Left ventricle myocardium inferior (tissue), 1 donor: ENCODE measurements around the gene TEAD1. TPM values are rescaled to one million over a fixed set of nuclear protein-coding genes. Genes with fewer than 3 reads are reported as not detected.

Experiments used
- DNase-seq: peaks from one replicate; pipeline ENCODE4 v3.0.0-alpha.2; 2020
- H3K27ac ChIP-seq: fragments of 200-600 bp; replicated peaks from 2 replicates; pipeline ENCODE4 v1.8.0; 2021
- H3K27me3 ChIP-seq: fragments of 200-600 bp; 2 replicates; pipeline ENCODE4 v1.8.0; 2021; ENCODE audit warnings: low read depth
- H3K36me3 ChIP-seq: fragments of 200-600 bp; 2 replicates; pipeline ENCODE4 v1.8.0; 2021
- H3K4me1 ChIP-seq: fragments of 200-600 bp; 2 replicates; pipeline ENCODE4 v1.8.0; 2021
- H3K4me3 ChIP-seq: fragments of 200-600 bp; 2 replicates; pipeline ENCODE4 v1.8.0; 2021; ENCODE audit warnings: mild to moderate bottlenecking, moderate library complexity
- H3K9me3 ChIP-seq: fragments of 200-600 bp; replicated peaks from 2 replicates; pipeline ENCODE4 v1.8.0; 2021
- intact Hi-C: fragments of 100-400 bp; cut with micrococcal nuclease; formaldehyde crosslinking; loops from one replicate; pipeline ENCODE4 v1.11.0; 2022
- total RNA-seq: library from RNA; stranded (reverse); fragmentation: NEBNext Ultra II Directional; extraction: Animal tissue kit (Norgen Biotek cat#: 25700); gene quantifications from one replicate; pipeline ENCODE4 v1.2.1, GENCODE V29; 2021
- TF ChIP-seq, protein P1 (sequence below): fragments of 200-600 bp; IDR thresholded peaks from 2 replicates; pipeline ENCODE4 v1.8.0; 2021; ENCODE audit warnings: antibody characterized with exemption, mild to moderate bottlenecking, borderline replicate concordance
- donor health status: DM: no; HTN: yes; CAD: no; lungs with severe emphysema.

Gene TEAD1
- total RNA-seq, 1 donor from 2014 or later, result 121 TPM

DNA sequence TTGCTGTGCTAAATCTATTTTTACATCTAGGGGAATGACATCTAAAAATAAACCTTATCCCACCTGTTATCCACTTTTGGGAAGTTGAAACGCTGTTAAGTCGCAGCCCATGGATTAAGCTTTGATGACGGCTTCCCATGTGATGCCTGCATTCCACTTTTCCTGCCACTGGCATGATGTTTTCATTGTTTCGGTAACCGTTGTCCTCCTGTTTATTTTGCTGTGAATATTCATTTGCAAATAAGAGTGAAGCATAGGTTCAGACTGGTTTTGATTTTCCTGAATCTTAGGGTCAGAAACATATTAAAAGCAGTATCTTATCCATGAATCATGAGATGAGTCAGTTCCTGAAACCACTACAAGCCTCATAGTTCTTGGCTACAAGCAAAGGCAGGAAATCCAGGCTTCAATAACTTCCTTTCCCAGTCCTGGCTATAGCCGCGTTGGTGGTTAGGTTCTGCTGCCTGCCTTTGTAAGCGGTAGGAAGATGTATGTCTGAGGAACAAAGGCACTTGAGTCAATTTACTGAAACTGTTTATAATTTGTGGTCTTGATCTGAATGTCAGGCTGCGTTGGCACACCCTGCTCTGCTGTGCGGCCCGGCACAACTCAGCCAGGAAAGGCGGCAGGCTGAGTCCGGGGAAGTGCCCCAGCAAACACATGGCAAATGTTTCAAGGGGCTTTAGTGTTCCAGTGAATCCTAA is 19.4 kb downstream of the TEAD1 start:
- no peaks in the 10 kb centered on the region for H3K36me3 ChIP-seq
- no peaks in the 10 kb centered on the region for H3K9me3 ChIP-seq
- H3K4me1 ChIP-seq, result peaks cover 97% of the 10 kb centered on the region
- no peaks in the 10 kb centered on the region for H3K27me3 ChIP-seq
- DNase-seq, result peak; percentile 33
- TF ChIP-seq, protein P1, sequence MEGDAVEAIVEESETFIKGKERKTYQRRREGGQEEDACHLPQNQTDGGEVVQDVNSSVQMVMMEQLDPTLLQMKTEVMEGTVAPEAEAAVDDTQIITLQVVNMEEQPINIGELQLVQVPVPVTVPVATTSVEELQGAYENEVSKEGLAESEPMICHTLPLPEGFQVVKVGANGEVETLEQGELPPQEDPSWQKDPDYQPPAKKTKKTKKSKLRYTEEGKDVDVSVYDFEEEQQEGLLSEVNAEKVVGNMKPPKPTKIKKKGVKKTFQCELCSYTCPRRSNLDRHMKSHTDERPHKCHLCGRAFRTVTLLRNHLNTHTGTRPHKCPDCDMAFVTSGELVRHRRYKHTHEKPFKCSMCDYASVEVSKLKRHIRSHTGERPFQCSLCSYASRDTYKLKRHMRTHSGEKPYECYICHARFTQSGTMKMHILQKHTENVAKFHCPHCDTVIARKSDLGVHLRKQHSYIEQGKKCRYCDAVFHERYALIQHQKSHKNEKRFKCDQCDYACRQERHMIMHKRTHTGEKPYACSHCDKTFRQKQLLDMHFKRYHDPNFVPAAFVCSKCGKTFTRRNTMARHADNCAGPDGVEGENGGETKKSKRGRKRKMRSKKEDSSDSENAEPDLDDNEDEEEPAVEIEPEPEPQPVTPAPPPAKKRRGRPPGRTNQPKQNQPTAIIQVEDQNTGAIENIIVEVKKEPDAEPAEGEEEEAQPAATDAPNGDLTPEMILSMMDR, result no peak
- intact Hi-C loops, result no loop called here
- peak overlapping the region; percentile 92 for H3K27ac ChIP-seq
- peak overlapping the region; percentile 51 for H3K4me3 ChIP-seq

DNA sequence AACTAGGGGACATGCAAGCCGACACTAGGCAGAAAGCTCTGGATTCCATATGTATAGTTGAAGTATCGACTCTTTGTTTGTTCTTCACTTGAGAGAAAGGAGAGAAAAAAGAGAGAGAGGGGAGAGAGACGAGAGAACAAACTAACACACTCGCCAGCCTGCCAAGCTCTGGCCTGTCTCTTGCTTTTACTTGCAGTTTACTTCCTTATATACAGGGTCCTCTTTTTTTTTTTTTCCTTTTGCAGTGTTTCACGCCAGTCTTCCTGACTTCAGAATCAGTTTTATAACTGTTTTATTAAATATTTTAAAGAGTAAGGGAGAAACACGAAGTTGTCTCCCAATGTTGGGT is 19.9 kb downstream of the TEAD1 start:
- DNase-seq, result no peak
- Histone ChIP-seq H3K27me3 (no peaks in the 10 kb centered on the region), H3K9me3 (no peaks in the 10 kb centered on the region), H3K4me3 (peak overlapping the region; percentile 51), H3K27ac (peak overlapping the region; percentile 92), H3K4me1 (peaks cover 93% of the 10 kb centered on the region), H3K36me3 (no peaks in the 10 kb centered on the region)
- TF ChIP-seq, protein P1, result no peak
- intact Hi-C loops, result no loop called here

DNA sequence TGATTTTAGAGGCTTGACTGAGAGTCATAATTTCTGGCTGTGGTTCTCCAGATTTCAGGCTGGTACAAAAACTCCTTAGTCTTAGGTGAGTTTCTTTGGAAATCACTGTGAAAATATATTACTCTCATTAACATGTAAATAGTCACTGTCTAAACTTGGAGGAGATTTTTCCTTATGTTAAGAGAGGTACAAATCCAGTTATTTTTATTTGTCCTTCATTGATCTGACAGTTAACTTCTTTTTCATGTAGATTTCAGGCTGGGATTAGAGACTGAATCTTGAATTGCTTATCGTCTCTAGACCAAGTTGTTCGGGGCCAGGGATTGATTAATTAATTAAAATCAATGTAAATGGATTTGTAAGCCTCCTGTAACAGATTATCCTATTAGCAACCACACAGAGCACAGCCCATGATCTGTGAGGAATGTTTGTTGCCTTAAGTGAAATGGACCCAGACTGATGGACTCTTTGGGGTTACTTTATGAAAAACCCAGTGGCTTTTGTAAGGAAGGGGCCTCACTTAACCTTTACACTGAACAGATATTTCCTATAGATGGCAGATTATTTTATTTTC is 21.1 kb downstream of the TEAD1 start:
- Histone ChIP-seq H3K36me3 (no peaks in the 10 kb centered on the region), H3K4me3 (no peak overlapping the region), H3K9me3 (no peaks in the 10 kb centered on the region), H3K27me3 (no peaks in the 10 kb centered on the region), H3K27ac (peak overlapping the region; percentile 92), H3K4me1 (peaks cover 85% of the 10 kb centered on the region)
- intact Hi-C loops, result no loop called here
- TF ChIP-seq, protein P1, result no peak
- DNase-seq, result no peak

DNA sequence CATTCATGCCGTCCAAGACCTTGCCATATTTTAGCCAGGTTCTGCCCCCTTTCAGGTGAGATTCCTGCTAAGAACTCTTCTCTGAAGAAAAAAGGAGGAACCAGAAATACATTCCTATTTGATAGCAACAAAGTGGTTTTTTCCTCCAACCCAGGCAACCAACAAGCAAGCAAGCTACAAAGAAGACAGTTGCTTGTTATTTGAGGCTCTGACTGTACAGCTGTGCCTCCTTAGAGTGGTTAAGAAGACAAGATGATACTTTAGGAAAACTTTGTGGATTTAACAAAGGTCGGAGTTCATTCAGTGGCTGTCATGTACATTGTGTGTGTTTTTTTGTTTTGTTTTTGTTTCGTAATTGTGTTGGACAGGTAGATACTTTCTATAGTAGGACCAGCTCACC is 21.7 kb downstream of the TEAD1 start:
- H3K4me3 ChIP-seq, result no peak overlapping the region
- intact Hi-C loops, result no loop called here
- no peak for DNase-seq
- H3K27me3 ChIP-seq, result no peaks in the 10 kb centered on the region
- no peaks in the 10 kb centered on the region for H3K36me3 ChIP-seq
- TF ChIP-seq, protein P1, result no peak
- H3K4me1 ChIP-seq, result peaks cover 85% of the 10 kb centered on the region
- peak overlapping the region; percentile 92 for H3K27ac ChIP-seq
- H3K9me3 ChIP-seq, result no peaks in the 10 kb centered on the region

DNA sequence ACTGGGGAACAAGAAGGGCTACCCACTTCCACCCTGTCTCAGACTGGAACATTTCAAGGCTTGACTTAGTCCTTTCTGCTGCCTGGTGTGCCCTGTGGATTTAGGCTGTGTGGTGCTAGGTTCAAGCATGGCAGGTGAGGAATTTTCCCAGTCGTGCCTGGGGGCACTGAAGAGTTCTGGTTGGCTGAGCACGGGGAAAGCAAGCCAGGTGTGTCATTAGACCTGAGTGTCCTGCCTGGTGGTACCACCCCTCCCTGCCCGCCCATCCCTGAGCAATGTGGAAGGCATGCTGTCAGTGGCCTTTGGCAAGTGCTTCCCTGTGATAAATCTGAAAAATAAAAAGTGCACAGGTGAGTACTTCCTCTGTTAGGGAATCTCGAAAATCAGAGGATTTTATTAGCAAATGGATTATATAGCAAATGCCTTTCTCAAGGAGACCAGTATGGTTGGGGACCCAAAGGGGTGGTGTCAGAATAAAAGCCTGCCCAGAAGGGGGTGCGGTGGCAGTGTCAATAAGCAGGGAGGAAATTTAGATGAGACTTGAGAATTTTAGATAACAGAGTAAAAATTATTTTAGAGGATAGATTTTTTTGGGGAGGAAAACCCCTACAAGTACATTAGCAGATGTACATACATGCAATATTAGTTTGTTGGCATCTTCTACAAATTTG is 22.8 kb downstream of the TEAD1 start:
- Histone ChIP-seq H3K27me3 (no peaks in the 10 kb centered on the region), H3K4me1 (peaks cover 85% of the 10 kb centered on the region), H3K36me3 (no peaks in the 10 kb centered on the region), H3K4me3 (no peak overlapping the region), H3K27ac (no peak overlapping the region), H3K9me3 (no peaks in the 10 kb centered on the region)
- DNase-seq, result no peak
- TF ChIP-seq, protein P1, result no peak
- intact Hi-C loops, result no loop called here
